GM12875 (cell line): ENCODE results near the gene SF3B2.
"Not testable (repeated sequence)": the region's sequence is repeated elsewhere in the genome, so short reads cannot be mapped to it uniquely, and the experiment has no call there.

Experiments
- H3K4me3 ChIP-seq: one replicate; pipeline ENCODE4 v1.5.1; 2011; ENCODE audit warnings: low read depth, low read length, control low read depth
- CTCF ChIP-seq: IDR thresholded peaks from 2 replicates; pipeline ENCODE4 v1.5.1; 2011; ENCODE audit warnings: low read depth, mild to moderate bottlenecking, control low read depth, inconsistent platforms, low read length, moderate library complexity, borderline replicate concordance; ENCODE audit not compliant: insufficient read depth

SF3B2 gene

GRCh38 chr11:66077927-66078326, 25.8 kb downstream of the SF3B2 start:
- no peak for TF ChIP-seq CTCF

GRCh38 chr11:66078949-66079348, 26.8 kb downstream of the SF3B2 start:
- not testable (repeated sequence) for H3K4me3 ChIP-seq

More at GRCh38 chr11:66077927-66078326, 25.8 kb downstream of the SF3B2 start:
- H3K4me3 ChIP-seq: no peak overlapping the region

- H3K4me3 ChIP-seq: no peak overlapping the region
- no peak for TF ChIP-seq CTCF
Observed at GRCh38 chr11:66080055-66080817, 28.1 kb downstream of the SF3B2 start.

- no peak for TF ChIP-seq CTCF
- H3K4me3 ChIP-seq: no peak overlapping the region
Observed at GRCh38 chr11:66081505-66081904, 29.3 kb downstream of the SF3B2 start.

- no peak overlapping the region for H3K4me3 ChIP-seq
- TF ChIP-seq CTCF: no peak
Observed at GRCh38 chr11:66082946-66083698, 31.0 kb downstream of the SF3B2 start.

GRCh38 chr11:66083767-66084166, 31.6 kb downstream of the SF3B2 start:
- TF ChIP-seq CTCF: no peak
- H3K4me3 ChIP-seq: no peak overlapping the region

GRCh38 chr11:66084821-66085475, 32.8 kb downstream of the SF3B2 start:
- TF ChIP-seq CTCF: no peak

More at GRCh38 chr11:66084821-66085475, 32.8 kb downstream of the SF3B2 start:
- H3K4me3 ChIP-seq: no peak overlapping the region
